Suppressor macrophage treated with lipopolysaccharide for 4 hours (primary cell): ENCODE data around the gene STRIP2.
"Not testable (repeated sequence)": the region's sequence is repeated elsewhere in the genome, so short reads cannot be mapped to it uniquely, and the experiment has no call there.

ENCODE experiments used
- DNase-seq: peaks from one replicate; pipeline ENCODE4 v3.0.0-alpha.2; 2020

Gene STRIP2

GRCh38 chr7:129422727-129423126 lies 11.5 kb upstream of the STRIP2 start:
- DNase-seq: no peak

DNA sequence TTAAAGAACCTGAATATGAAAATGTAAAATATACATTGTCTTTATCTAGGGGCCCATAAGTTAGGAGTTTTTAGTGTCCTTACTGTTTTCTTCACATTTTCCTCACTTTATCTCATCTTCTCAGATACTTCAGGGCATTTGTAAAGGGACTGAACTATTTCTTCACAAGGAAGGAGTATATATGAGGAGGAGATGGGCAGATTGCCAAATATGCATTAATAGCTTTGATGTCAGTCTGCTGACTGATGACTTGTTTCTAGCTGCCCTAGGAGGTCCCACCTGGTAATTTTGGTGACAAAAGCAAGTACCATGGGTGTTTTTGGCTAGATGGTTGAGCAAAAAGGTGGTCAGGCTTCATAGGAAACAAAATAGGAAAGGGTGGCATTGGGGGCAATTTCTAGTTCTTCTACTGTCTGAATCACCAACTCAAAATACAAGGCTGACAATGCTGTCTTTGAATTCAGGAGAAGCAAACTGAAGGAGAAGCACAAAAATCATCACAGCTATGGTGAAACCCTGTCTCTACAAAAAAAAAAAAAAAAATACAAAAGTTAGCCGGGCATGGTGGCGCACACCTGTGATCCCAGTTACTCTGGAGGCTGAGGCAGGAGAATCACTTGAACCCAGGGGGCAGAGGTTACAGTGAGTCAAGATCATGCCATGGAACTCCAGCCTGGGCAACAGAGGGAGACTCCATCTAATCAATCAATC lies 10.4 kb upstream of the STRIP2 start:
- DNase-seq: no peak

GRCh38 chr7:129426482-129426881 lies 7.8 kb upstream of the STRIP2 start:
- DNase-seq: no peak

DNA sequence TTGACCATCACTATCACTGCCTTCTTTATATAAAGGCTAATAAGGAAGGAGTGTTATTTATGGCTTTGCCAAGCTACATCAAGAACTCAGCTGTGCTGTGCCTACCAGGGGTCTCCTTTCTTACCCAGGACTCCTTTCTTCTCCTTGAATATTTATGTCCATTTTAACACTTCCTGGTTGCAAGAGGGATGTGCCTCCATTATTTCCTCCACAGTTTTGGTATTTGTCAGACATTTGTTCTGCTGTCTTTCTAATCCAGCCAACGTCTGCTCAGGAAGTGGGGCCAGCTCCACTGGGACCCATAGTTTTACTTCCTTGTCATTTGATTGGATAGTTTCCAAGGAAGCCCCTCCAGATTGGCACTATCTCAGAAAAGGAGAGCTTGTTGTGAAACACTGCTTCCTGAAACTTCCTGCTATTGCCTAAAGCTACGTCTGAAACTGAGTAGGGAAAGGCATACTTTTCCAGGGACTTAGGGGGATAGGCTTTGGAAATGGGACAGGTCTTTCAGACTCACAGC lies 6.6 kb upstream of the STRIP2 start:
- no peak for DNase-seq

- DNase-seq: no peak
Measured at GRCh38 chr7:129431911-129432643, 2.2 kb upstream of the STRIP2 start.

DNA sequence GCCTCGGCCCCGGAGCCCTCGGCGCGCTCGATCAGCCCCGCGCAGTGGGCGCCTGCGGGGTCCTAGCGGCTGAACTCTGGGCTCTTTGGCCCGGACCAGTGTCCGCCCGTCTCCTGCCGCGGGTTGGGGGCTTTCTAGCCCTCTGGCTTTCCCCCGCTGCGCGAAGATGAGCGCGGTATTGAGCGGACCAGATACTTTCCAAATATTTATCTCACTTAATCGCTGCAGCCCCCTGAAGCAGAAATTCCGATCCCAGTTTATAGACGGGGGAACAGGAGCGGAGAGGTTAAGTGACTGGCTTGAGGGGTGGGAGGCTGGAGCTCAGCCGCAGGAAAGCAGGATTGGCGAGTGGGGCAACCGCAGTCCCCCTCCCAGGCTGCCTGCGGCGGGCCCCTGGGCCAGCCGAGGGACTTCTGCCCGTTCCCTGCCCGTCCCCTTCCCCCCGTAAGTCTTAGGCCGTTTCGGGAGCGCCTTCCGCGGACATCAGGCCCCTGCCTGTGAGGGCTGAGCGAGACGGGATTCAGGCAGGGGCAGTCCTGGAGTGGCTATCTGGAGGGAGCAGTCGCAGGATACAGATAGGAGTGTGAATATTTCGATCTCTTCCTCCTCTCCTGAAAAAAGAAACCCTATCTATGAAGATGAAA lies 565 bp downstream of the STRIP2 start:
- DNase-seq: no peak

GRCh38 chr7:129435414-129435829 lies 1.2 kb downstream of the STRIP2 start:
- DNase-seq: no peak

- no peak for DNase-seq
Measured at GRCh38 chr7:129436335-129436923, 2.2 kb downstream of the STRIP2 start.

DNA sequence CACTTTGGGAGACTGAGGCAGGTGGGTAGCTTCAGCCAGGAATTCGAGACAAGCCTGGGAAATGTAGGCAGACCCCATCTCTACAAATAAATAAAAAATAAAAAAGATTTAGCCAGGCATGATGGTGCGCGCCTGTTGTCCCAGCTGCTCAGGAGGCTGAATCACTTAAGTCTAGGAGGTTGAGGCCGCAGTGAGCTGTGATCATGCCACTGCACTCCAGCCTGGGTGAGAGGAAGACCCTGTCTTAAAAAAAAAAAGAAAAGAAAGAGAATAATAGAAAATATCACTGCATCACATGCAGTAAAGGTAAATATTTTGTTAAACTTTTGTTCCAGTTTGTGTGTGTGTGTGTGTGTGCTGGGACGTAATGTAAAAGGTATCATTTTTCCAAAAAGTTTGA lies 3.0 kb downstream of the STRIP2 start:
- no peak for DNase-seq

- DNase-seq: no peak
Measured at GRCh38 chr7:129438281-129438838, 4.1 kb downstream of the STRIP2 start.

- peak; percentile 83 for DNase-seq
Measured at GRCh38 chr7:129438839-129439651, 4.8 kb downstream of the STRIP2 start.

DNA sequence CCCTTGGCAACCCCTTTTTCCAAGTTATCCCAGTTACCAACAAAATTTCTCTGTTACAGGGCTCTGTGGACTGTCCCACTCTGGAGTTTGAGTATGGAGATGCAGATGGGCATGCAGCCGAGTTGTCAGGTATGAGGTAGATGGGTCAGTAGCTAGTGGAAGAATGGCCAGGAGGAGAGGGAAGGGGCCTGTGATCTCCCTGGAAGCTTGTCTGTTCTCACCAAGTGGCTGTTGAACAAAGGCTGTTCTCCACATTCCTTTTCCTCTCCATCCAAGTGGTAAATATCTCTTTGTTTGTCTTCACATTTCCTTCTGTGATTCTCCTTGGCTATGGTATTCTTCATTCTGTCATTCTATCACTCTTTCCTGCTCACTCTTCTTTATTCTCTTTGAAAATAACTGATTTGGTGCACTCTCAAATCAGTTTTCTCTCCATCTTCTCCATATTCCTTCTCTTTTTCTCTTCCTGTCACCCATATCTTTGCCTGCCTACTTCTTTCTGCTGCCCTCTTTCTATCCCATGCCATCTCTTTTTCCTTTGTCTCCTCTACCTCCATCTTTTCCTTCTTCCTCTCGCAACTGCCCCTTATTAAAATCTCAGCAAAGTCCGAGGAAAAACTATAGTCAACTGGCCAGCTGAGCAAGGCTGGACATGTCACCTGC lies 5.9 kb downstream of the STRIP2 start:
- DNase-seq: no peak

- DNase-seq: no peak
Measured at GRCh38 chr7:129443612-129444011, 9.4 kb downstream of the STRIP2 start.

- DNase-seq: not testable (repeated sequence)
Measured at GRCh38 chr7:129444776-129445175, 10.5 kb downstream of the STRIP2 start.

GRCh38 chr7:129446925-129447324 lies 12.7 kb downstream of the STRIP2 start:
- DNase-seq: not testable (repeated sequence)

GRCh38 chr7:129447445-129447844 lies 13.2 kb downstream of the STRIP2 start:
- DNase-seq: not testable (repeated sequence)

DNA sequence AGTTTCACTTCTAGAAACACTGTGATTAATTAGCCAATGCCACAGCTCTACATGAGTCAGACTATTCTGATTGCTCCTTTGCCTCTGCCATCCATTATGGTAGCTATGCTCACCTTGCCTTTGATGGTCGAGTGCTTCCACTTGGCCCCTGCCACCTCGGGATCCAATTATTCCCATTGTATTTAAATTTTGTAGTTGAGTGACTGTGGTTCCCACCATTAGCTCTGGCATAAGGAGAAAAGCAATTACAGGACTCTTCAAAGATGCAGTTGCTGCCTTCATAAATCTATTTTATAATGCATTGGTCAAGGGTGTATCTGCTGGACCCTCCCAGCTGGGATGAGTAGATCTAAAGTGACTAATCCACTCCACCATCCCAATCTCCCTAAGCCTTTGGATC lies 14.4 kb downstream of the STRIP2 start:
- DNase-seq: not testable (repeated sequence)

- peak; percentile 18 for DNase-seq
Measured at GRCh38 chr7:129450295-129450694, 16.1 kb downstream of the STRIP2 start.

DNA sequence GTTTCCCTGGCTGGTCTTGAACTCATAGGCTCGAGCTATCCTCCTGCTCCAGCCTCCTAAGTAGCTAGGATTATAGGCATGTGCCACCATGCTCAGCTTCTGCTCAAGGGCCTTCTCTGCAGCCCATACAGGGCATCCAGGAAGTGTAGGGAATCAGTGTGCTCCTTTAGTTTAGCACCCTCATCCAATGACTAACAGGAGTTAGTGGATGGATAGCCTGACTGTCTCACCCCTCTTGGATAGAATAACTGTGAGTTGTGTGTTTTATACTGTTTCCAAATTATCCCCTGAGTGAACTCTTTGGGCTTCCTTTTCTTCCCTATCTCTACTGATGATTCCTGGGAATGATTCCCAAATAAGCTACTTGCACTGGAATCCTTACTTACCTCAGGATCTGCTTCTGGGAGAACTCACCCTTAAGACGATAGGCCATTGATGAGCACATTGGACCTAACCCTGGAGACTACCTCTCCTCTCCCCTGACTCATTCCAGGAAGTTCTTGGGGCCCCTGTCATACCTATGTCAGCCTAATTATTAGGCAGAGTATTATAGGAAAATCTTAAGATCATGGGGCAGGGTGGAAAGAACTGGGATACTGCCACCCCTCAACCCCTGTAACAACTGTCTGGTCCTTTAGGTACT lies 18.5 kb downstream of the STRIP2 start:
- DNase-seq: no peak

DNA sequence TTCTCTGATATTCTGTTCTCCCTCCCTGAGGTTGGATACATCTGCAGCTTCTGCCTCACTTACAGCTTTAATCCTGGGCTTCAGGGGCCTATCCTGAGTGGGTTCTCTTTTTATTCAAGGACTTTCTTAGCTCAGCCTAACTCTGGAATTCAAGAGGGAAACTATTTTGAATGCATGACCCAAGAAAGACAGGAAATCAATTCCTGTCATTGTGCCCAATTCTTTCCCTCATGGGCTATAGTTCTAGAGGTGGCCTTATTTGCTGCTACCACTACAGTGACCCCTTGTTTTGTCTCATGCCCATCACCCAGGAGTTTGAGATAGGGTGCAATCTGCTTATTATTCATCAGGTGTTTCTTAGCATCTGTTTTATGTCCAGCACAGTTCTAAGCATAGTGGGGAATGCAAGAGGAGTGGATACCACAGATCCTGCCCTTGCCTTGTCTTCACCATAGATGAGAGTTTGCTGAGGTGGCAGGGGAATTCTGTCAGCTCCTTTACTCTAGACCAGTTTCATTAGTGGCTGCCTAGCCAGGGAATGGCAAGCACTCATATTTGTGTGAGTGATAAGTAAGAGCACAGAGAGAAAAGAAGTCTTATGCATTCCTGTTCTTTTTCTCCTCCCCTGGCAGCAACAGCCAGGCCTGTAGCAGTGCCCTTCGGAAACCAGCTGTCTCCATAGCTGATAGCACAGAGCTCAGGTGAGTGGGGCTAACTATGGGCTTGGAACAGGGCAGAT lies 19.4 kb downstream of the STRIP2 start:
- no peak for DNase-seq
